DMS 273 treated with DMSO at 0.1 percent for 48 hours (cell line): Measurements from ENCODE around the gene PACSIN3.
"Not testable (repeated sequence)": the region's sequence is repeated elsewhere in the genome, so short reads cannot be mapped to it uniquely, and the experiment has no call there.

Source experiments
- DNase-seq: peaks from one replicate; lab custom pipeline; 2025; lab: John Stamatoyannopoulos, UW

PACSIN3 gene

DNA sequence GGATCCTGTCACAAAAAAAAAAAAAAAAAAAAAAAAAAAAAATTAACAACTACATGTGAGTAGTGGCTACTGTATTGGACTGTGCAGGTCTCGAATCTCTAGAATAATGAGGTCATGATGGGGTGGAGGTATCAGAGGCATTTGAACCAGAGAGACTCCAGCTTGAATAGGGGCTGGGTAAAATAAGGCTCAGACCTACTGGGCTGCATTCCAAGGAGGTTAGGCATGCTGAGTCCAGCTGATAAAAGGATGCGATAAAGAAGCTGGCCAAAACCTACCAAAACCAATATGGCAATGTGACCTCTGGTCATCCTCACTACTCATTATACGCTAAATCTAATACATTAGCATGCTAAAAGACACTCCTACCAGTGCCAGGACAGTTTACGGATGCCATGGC lies 5.9 kb upstream of the PACSIN3 start:
- DNase-seq: no peak

- not testable (repeated sequence) for DNase-seq
Measured at GRCh38 chr11:47191137-47191536, 4.9 kb upstream of the PACSIN3 start.

DNA sequence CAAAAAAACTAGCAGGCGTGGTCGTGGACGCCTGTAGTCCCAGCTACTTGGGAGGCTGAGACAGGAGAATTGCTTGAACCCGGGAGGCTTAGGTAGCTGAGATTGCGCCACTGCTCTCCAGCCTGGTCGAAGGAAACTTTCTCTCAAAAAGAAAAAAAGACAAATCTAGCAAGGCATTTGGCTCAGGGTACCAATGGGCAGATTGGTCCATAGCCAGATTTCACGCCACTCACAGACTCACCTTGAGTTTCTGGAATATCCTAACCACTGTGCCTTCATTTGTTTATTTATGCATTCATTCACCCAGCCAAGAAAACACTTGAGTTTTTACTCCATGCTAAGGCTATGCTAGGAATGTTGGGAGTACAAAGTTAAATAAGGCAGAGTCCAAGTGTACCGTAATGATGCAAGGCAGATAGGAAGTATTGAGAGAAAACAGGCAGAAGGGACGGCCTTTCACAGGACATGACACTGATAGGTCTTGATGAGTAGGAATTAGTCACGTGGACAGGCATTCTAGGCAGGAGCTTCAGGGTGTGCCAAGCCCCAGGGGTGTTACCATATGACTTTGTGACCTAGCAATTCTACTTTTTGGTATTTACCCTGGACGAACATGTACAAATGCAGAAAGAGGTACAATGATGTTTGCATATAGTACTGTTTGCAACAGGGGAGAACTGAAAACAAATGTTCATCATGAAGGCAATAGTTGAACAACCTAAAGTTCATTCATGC lies 3.0 kb upstream of the PACSIN3 start:
- no peak for DNase-seq

DNA sequence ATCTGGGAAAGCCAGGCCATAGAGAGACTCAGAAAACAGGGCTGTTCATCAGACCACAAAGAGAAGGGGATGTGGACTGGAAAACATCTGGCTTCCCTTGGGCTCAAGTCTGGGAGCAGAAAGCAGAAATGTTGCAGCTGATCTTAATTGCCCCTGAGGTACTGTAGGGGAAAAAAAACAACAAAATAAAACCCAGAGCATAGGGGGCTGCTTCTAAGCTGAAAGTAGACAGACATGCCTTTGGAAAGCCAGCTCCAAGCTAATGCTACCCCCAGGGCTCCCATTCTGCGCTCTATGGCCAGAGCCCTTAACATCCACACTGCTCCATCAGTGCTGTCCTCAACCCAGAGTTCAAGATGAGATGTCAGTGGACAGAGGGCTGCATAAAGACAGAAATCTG lies 2.0 kb upstream of the PACSIN3 start:
- DNase-seq: no peak

DNA sequence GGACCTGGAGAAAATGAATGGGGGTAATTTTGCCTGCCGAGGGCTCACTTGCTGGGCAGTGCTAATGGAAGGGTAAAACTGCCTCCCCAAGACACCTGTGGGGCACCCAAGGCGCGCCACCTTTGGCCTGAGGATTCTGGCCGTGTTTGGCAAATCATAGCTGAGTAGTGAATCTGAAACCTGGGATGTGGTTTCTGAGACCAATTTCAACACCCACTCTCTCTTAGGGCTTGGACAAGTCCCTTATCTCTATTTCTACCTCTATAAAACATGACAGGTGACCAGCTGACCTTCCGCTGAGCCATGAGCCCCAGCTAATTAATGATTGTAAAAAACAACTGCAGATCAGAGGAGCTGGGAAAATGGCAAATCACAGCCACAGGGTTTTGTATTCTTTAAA lies 1.5 kb upstream of the PACSIN3 start:
- DNase-seq: no peak

- DNase-seq: no peak
Measured at GRCh38 chr11:47186700-47187695, 764 bp upstream of the PACSIN3 start.

- no peak for DNase-seq
Measured at GRCh38 chr11:47185305-47186075, 744 bp downstream of the PACSIN3 start.

DNA sequence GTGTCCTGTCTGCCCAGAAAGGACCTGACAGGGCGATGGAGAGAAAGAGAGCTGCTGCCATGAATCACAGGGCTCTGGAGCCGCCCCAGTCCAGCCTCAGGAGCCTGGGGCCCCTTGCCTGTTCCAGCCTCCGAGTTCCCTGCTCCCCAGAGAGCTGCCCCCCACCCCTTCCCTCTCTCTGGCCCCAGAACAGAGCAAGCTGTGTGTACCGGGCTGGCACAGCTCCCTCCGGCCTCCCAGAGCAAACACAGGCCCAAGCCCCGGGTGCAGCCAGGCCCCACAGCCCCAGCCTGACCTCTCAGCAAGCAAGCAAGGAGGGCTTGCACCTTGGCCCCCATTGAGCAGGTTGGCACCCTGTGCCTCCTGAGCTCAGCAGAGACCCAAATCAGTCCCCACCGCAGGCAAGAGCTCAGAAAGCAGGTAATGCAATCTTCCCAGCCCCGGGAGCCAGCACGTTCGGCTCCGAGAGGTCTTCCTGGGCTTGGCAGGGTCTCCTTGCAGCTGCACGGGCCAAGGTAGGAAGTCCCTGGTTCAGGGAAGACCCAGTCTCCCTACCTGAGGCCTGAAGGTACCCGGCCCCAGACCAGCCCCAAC lies 1.4 kb downstream of the PACSIN3 start:
- no peak for DNase-seq

DNA sequence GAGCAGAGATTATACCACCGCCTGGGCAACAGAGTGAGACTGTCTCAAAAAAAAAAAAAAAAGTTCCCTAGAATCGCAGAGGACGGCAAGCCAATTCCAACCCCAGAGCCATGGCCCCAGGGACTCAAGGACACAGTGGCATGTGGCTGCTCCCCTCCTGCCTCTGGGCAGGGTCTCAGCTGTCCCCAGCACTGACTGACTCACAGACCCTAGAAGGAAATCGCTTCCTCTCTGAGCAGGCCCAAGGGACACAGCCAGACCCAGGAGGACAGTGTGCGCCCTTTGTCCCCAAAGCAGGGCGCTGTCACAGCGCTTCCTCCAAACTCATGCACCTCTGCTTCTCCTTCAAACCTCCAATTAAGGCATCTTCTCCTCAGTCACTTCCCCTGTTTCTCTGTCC lies 2.3 kb downstream of the PACSIN3 start:
- DNase-seq: no peak

- DNase-seq: no peak
Measured at GRCh38 chr11:47183031-47183856, 3.0 kb downstream of the PACSIN3 start.

GRCh38 chr11:47182380-47182779 lies 3.9 kb downstream of the PACSIN3 start:
- no peak for DNase-seq

DNA sequence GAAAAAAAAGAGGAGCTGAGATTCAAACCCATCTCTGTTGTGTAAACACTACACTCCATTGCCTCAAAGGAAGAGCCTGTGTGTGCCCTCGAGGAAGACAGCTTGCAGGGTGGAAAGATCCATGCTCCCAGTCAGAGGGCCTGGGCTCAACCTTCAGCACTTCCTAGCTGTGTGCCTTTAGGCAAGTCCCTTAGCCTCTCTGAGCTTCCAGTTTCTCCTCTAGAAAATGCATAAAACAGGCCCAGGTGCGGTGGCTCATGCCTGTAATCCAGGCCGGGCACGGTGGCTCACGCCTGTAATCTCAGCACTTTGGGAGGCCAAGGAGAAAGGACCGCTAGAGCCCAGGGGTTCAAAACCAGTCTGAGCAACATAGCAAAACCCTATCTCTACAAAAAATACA lies 5.0 kb downstream of the PACSIN3 start:
- no peak for DNase-seq

DNA sequence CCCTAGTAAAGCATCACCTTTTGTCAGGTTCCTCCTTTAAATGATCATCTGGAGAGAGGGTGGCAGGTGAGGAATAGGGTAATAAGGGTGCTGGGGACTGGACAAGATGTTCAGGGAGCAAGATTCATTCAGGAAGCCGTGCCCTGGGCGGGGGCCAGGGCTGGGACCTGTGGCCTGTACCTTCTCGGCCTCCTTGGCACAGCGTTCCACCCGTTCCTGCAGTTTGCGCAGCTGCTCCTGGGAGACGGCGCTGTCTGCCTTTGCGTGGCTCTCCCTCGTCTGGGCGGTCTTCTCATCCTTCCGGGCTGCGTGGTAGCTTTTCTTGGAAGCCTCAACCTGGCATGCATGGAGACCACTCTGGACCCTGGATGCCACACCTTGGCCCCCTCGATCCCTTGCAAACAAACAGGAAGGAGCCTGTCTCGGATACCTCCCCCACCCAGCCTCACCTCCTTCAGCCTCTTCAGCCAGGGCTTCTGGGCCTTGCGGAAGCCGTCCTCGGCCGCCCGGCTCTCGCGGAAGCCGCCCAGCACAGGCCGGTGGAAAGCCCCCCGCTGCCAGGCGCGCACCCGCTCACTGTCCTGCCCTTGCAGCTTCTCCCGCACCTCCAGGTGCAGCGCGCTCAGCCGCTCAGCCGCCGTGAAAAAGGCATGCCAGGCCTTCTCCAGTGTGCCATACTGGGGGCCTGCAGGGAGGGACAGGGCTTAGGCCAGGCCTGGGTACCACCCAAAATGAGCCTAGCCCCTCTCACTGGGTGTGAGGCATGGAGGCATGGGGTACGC lies 6.0 kb downstream of the PACSIN3 start:
- no peak for DNase-seq

- DNase-seq: no peak
Measured at GRCh38 chr11:47179655-47179991, 6.6 kb downstream of the PACSIN3 start.

DNA sequence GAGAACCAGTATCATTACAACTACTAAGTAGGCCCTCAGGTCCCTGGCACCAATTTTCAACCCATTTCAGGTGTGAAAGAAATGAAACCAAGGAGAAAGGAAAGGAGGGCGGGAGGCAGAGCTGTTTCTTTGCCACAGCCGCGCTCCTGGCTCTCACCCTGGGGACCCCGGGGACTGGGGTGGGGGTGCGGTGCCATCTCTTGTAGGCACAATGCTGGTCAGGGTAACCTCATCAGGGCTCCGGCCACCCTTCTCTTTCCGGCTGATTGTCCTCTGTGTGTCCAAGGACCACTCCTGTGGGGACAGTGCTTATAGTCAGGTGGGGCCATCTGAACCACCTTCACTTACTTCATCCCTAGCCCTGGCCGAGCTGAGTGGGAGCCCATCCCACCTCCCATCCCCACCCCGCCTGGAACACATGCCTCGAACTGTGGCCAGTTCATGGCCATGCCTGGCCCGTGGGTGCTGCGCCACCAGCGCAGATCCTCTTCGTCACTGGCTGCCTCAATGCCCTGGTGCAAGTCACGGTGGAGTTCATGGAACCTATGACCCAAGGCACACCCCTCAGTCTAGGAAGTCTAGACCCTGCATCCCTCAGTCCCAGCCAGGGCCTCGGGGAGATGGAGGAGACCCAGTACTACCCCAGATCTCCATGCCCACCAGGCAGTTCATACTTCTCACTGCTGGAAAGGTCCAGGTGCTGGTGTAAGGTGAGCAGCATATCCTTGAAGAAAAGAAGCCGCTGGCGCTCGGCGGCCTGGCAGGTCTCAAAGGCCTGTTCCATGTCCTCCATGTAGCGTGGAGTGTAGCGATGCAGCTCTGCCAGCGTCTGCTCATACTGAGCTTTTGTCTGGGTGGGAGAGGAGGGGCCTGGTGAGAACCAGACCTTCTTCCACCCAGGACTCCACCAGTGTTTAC lies 7.2 kb downstream of the PACSIN3 start:
- no peak for DNase-seq

DNA sequence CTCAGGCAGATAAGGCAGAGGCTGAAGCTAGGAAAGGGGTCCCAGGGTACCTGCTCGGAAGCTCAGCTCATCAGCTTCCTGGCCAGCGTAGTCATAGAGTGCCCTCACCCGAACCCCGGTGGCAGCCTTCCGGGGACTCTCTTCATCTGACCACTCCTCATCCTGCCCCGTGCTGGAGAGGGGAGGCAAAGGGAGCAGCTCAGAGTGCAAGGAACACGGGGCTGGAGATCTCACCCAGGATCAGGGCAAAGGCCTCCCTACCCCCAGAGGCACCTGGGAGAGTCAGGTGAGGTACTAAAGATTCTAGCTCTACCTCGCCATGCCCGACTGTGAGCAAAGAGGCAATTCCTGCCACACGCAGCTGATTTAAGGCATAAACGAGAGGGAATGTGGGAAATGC lies 7.9 kb downstream of the PACSIN3 start:
- no peak for DNase-seq

DNA sequence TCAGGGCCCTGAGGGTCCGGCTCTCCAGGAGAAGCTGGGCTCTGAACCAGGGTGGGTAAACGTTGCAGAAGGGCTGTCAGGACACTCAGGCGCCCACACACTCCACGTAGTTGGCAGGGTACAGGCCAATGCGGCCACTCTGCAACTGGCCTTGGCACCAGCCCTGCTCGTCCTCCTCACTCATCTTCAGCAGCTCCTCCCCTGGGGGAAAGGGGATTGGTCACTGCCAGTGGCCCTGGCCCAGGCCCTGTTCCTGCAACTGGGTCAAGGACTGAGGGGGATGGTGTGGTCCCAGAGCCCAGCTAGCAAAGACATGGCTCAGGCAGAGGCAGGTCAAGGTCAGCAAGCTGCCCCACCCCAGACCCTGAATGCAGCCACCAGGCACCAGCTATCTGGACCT lies 8.4 kb downstream of the PACSIN3 start:
- DNase-seq: no peak

- peak; percentile 74 for DNase-seq
Measured at GRCh38 chr11:47177229-47177845, 8.9 kb downstream of the PACSIN3 start.
